K562 (cell line): Measurements from ENCODE around the gene NOSIP. TPM values are rescaled to one million over a fixed set of nuclear protein-coding genes. Genes with fewer than 3 reads are reported as not detected.

ENCODE experiments used
- E2F4 ChIP-seq: sonication (generic); formaldehyde crosslinking; IDR thresholded peaks from 2 replicates; pipeline ENCODE4 v1.8.0; 2022; ENCODE audit warnings: mild to moderate bottlenecking, low read depth, missing genetic modification reagents
- ERF ChIP-seq: fragments of 450-650 bp; formaldehyde crosslinking; IDR thresholded peaks from 2 replicates; pipeline ENCODE4 v1.4.0; 2020; ENCODE audit warnings: mild to moderate bottlenecking, mixed read lengths
- FOXM1 ChIP-seq, 2 experiments: fragments of 450-650 bp in 1 of 2; sonication (generic) in 1 of 2; formaldehyde crosslinking in 1 of 2; IDR thresholded peaks; 2 replicates each; pipeline versions ENCODE4 v1.6.1 to v1.9.0; 2017 to 2022; ENCODE audit warnings: low read depth in 2 of 2, mild to moderate bottlenecking in 2 of 2, missing genetic modification reagents in 1 of 2, moderate library complexity in 1 of 2
- IRF9 ChIP-seq: fragments of 450-650 bp; IDR thresholded peaks from 2 replicates; pipeline ENCODE4 v1.6.1; 2016; ENCODE audit warnings: missing biosample characterization, missing genetic modification characterization
- JUND ChIP-seq, 2 experiments: IDR thresholded peaks; 2 replicates in 1 of 2; 3 replicates in 1 of 2; pipeline ENCODE4 v1.6.1; 2011; ENCODE audit warnings: borderline replicate concordance in 2 of 2, low read depth in 2 of 2, low read length in 2 of 2, improper control_type of control experiment in 1 of 2, missing biosample characterization in 1 of 2, missing genetic modification characterization in 1 of 2, missing genetic modification reagents in 1 of 2
- MAZ ChIP-seq, 2 experiments: fragments of 450-650 bp in 1 of 2; sonication (generic) in 1 of 2; formaldehyde crosslinking; IDR thresholded peaks in 1 of 2; conservative IDR thresholded peaks in 1 of 2; 2 replicates each; pipeline versions ENCODE4 v1.4.0 to v1.5.0; 2020; ENCODE audit warnings: mild to moderate bottlenecking in 1 of 2, missing genetic modification reagents in 1 of 2
- MECOM ChIP-seq: fragments of 250-450 bp; sonication (Bioruptor Pico); IDR thresholded peaks from 2 replicates; pipeline ENCODE4 v1.8.0; 2022; ENCODE audit warnings: inconsistent platforms
- NCOA2 ChIP-seq, 2 experiments: fragments of 450-650 bp; IDR thresholded peaks; 2 replicates each; pipeline ENCODE4 v1.6.1; 2018; ENCODE audit warnings: mild to moderate bottlenecking in 2 of 2, moderate library complexity in 1 of 2; ENCODE audit not compliant: partially characterized antibody in 2 of 2
- NFXL1 ChIP-seq: fragments of 450-650 bp; formaldehyde crosslinking; IDR thresholded peaks from 2 replicates; pipeline ENCODE4 v1.4.0; 2021; ENCODE audit warnings: mild to moderate bottlenecking
- PBX2 ChIP-seq, 2 experiments: IDR thresholded peaks in 1 of 2; conservative IDR thresholded peaks in 1 of 2; 2 replicates each; pipeline ENCODE4 v1.6.1; 2016; ENCODE audit warnings: low read depth in 2 of 2, mild to moderate bottlenecking in 1 of 2, missing compliant biosample characterization in 1 of 2, missing genetic modification characterization in 1 of 2, moderate library complexity in 1 of 2
- TAF7 ChIP-seq: fragments of 450-650 bp; IDR thresholded peaks from 2 replicates; pipeline ENCODE4 v1.6.1; 2016; ENCODE audit warnings: missing genetic modification characterization, missing compliant biosample characterization
- TAF9B ChIP-seq: fragments of 450-650 bp; IDR thresholded peaks from 2 replicates; pipeline ENCODE4 v1.6.1; 2018; ENCODE audit warnings: mild to moderate bottlenecking; ENCODE audit not compliant: partially characterized antibody
- YY1 ChIP-seq, 3 experiments: IDR thresholded peaks; 2 replicates each; pipeline ENCODE4 v1.6.1; 2011; ENCODE audit warnings: low read length in 2 of 3, mild to moderate bottlenecking in 2 of 3, moderate library complexity in 2 of 3, borderline replicate concordance in 1 of 3, control low read depth in 1 of 3, low read depth in 1 of 3; ENCODE audit not compliant: insufficient read depth in 3 of 3, insufficient replicate concordance in 2 of 3, control insufficient read depth in 1 of 3, insufficient read length in 1 of 3; ENCODE audit errors: extremely low read depth in 1 of 3
- ZBTB17 ChIP-seq: fragments of 450-650 bp; formaldehyde crosslinking; IDR thresholded peaks from 2 replicates; pipeline ENCODE4 v1.4.0; 2020; ENCODE audit warnings: mild to moderate bottlenecking
- ZFP1 ChIP-seq: fragments of 450-650 bp; formaldehyde crosslinking; IDR thresholded peaks from 2 replicates; pipeline ENCODE4 v1.4.0; 2020; ENCODE audit warnings: mild to moderate bottlenecking, mixed read lengths
- ZNF184 ChIP-seq: sonication (generic); formaldehyde crosslinking; IDR thresholded peaks from 2 replicates; pipeline ENCODE4 v1.5.0; 2020; ENCODE audit warnings: missing genetic modification reagents
- ZNF41 ChIP-seq: fragments of 250-450 bp; sonication (Bioruptor Pico); conservative IDR thresholded peaks from 2 replicates; pipeline ENCODE4 v1.4.0; 2020; ENCODE audit warnings: mild to moderate bottlenecking
- ZNF444 ChIP-seq: fragments of 250-450 bp; sonication (Bioruptor Pico); IDR thresholded peaks from 2 replicates; pipeline ENCODE4 v1.4.0; 2020; ENCODE audit warnings: mild to moderate bottlenecking, moderate library complexity
- ZNF644 ChIP-seq: fragments of 200-800 bp; sonication (Bioruptor generic); IDR thresholded peaks from 2 replicates; pipeline ENCODE4 v1.6.1; 2016; ENCODE audit warnings: low read depth, missing genetic modification characterization, missing compliant biosample characterization
- polyA plus RNA-seq, 8 experiments: library from polyadenylated mRNA; depleted of rRNA in 4 of 8; stranded (reverse) in 5 of 8; unstranded in 3 of 8; fragments of >200 nt; fragmentation: Nextera tagmentation in 2 of 8; fragmentation: Illumina TruSeq in 1 of 8; extraction: Ambion mirVana in 2 of 8; extraction: Trizol in 1 of 8; gene quantifications; 2 replicates each; pipeline versions ENCODE4 v1.2.1 to v1.2.3, GENCODE V29; 2011 to 2014; ENCODE audit warnings: inconsistent platforms in 1 of 8, missing spikeins in 1 of 8
- total RNA-seq, 7 experiments: library from RNA; depleted of rRNA in 6 of 7; stranded (reverse); fragments of >200 nt in 6 of 7; fragmentation: Illumina TruSeq in 2 of 7; extraction: Trizol in 2 of 7; gene quantifications; 2 replicates each; pipeline versions ENCODE4 v1.2.1 to v1.2.3, GENCODE V29; 2011 to 2021; ENCODE audit warnings: low replicate concordance in 1 of 7
- TF ChIP-seq, protein P1 (sequence below): fragments of 450-650 bp; formaldehyde crosslinking; conservative IDR thresholded peaks from 2 replicates; pipeline ENCODE4 v1.4.0; 2022; ENCODE audit warnings: mild to moderate bottlenecking, missing genetic modification characterization

The NOSIP gene
- total and polyA plus RNA-seq, 9 of the 15 experiments (the other 6 are each of a cell fraction or from before 2014, with no cell fraction given): 14.4 to 153 (median 79.9) TPM

GRCh38 chr19:49579193-49579592 is 1.2 kb downstream of the NOSIP start (continued):
- peak; percentile 88 for TF ChIP-seq IRF9 (tag)
- no peak for TF ChIP-seq JUND (IDR thresholded peaks at IDR 0.05; ENCODE audit: borderline replicate concordance, low read depth, low read length)
- TF ChIP-seq JUND (tag; IDR thresholded peaks at IDR 0.05; ENCODE audit: borderline replicate concordance, low read depth, low read length): 0 out of 3 replicates have a peak, but pooled peaks have one; percentile 27
- peak; percentile 81; the same call in 1 of the 2 replicates for TF ChIP-seq ERF (CRISPR knock-in tag)
- TF ChIP-seq PBX2 (CRISPR knock-in tag; IDR thresholded peaks at IDR 0.05; ENCODE audit: low read depth): no peak
- TF ChIP-seq PBX2 (tag; conservative IDR thresholded peaks at IDR 0.05; ENCODE audit: low read depth): peak; percentile 40
- peak; percentile 90 for TF ChIP-seq ZNF41 (CRISPR knock-in tag)
- no peak for TF ChIP-seq NCOA2 (IDR thresholded peaks at IDR 0.05; ENCODE audit: partially characterized antibody in 2 of 2)
- TF ChIP-seq, protein P1, sequence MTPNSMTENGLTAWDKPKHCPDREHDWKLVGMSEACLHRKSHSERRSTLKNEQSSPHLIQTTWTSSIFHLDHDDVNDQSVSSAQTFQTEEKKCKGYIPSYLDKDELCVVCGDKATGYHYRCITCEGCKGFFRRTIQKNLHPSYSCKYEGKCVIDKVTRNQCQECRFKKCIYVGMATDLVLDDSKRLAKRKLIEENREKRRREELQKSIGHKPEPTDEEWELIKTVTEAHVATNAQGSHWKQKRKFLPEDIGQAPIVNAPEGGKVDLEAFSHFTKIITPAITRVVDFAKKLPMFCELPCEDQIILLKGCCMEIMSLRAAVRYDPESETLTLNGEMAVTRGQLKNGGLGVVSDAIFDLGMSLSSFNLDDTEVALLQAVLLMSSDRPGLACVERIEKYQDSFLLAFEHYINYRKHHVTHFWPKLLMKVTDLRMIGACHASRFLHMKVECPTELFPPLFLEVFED (CRISPR knock-in tag): peak; percentile 68; the same call in 1 of the 2 replicates
- TF ChIP-seq YY1 (IDR thresholded peaks at IDR 0.05; ENCODE audit: borderline replicate concordance in 1 of 3, control insufficient read depth in 1 of 3, extremely low read depth in 1 of 3, insufficient read depth in 3 of 3, insufficient read length in 1 of 3, insufficient replicate concordance in 2 of 3, low read depth in 1 of 3, low read length in 2 of 3): peak in 1 of 3 experiments; percentile 15
- no peak for TF ChIP-seq E2F4 (CRISPR knock-in tag)
- TF ChIP-seq TAF7 (tag): peak; percentile 71
- TF ChIP-seq ZBTB17 (CRISPR knock-in tag): peak; percentile 58; the same call in 1 of the 2 replicates
- peak; percentile 28; the same call in 1 of the 2 replicates for TF ChIP-seq NFXL1 (CRISPR knock-in tag)
- 0 out of 2 replicates have a peak, but pooled peaks have one; percentile 52 for TF ChIP-seq ZFP1 (CRISPR knock-in tag)
- peak; percentile 84; the same call in 1 of the 2 replicates for TF ChIP-seq ZNF644 (tag)
- no peak for TF ChIP-seq TAF9B
- peak; percentile 80 for TF ChIP-seq ZNF444
- no peak for TF ChIP-seq ZNF184 (CRISPR knock-in tag)
- peak; percentile 69; the same call in 1 of the 2 replicates for TF ChIP-seq MECOM (CRISPR knock-in tag)
- TF ChIP-seq FOXM1 (IDR thresholded peaks at IDR 0.05; ENCODE audit: low read depth): no peak
- no peak for TF ChIP-seq FOXM1 (CRISPR knock-in tag; IDR thresholded peaks at IDR 0.05; ENCODE audit: low read depth)
- TF ChIP-seq MAZ (CRISPR knock-in tag; conservative IDR thresholded peaks at IDR 0.05 in 1 of 2, IDR thresholded peaks at IDR 0.05 in 1 of 2): peak in 1 of 2 experiments; percentile 58; a peak in 1 of 4 replicates
